HCT116 (cell line): ENCODE results near the gene CLDN9.

Experiments
- CTCF ChIP-seq, 3 experiments: fragments of 200-600 bp in 1 of 3; sonication (generic) in 1 of 3; IDR thresholded peaks in 2 of 3; conservative IDR thresholded peaks in 1 of 3; 2 replicates each; pipeline ENCODE4 v1.5.1; 2012 to 2017; ENCODE audit warnings: low read depth in 2 of 3, low read length in 2 of 3, antibody characterized with exemption in 1 of 3, borderline replicate concordance in 1 of 3, control low read depth in 1 of 3, mild to moderate bottlenecking in 1 of 3, mixed read lengths in 1 of 3, mixed run types in 1 of 3, moderate library complexity in 1 of 3; ENCODE audit not compliant: insufficient read depth in 1 of 3
- POLR2A ChIP-seq: IDR thresholded peaks from 2 replicates; pipeline ENCODE4 v1.7.0; 2011; ENCODE audit warnings: borderline replicate concordance; ENCODE audit not compliant: insufficient read depth, insufficient read length; ENCODE audit errors: extremely low read depth
- POLR2AphosphoS5 ChIP-seq: IDR thresholded peaks from 2 replicates; pipeline ENCODE4 v1.6.1; 2011; ENCODE audit warnings: mild to moderate bottlenecking, low read depth, low read length, moderate library complexity
- SP1 ChIP-seq: IDR thresholded peaks from 2 replicates; pipeline ENCODE4 v1.6.1; 2012; ENCODE audit warnings: low read depth
- YY1 ChIP-seq: IDR thresholded peaks from 2 replicates; pipeline ENCODE4 v1.6.1; 2011; ENCODE audit warnings: low read length, low read depth, moderate library complexity, mild to moderate bottlenecking; ENCODE audit not compliant: insufficient replicate concordance; ENCODE audit errors: extremely low read depth

GRCh38 chr16:3009568-3010390 is 2.9 kb upstream of the CLDN9 start:
- TF ChIP-seq POLR2AphosphoS5 (peak; percentile 73), SP1 (no peak), CTCF (IDR thresholded peaks at IDR 0.05 in 2 of 3, conservative IDR thresholded peaks at IDR 0.05 in 1 of 3; ENCODE audit: borderline replicate concordance in 1 of 3, insufficient read depth in 1 of 3, low read depth in 2 of 3, low read length in 2 of 3) (no peak), POLR2A (no peak), YY1 (no peak)
